GM19035 (cell line): ENCODE data around the gene OBP2B.
"Not testable (repeated sequence)": the region's sequence is repeated elsewhere in the genome, so short reads cannot be mapped to it uniquely, and the experiment has no call there.

Source experiments
- ATAC-seq: cut with Tn5 transposase; IDR thresholded peaks from one replicate; pipeline ENCODE4 v1.9.1; 2021; ENCODE audit not compliant: unreplicated experiment

The OBP2B gene

DNA sequence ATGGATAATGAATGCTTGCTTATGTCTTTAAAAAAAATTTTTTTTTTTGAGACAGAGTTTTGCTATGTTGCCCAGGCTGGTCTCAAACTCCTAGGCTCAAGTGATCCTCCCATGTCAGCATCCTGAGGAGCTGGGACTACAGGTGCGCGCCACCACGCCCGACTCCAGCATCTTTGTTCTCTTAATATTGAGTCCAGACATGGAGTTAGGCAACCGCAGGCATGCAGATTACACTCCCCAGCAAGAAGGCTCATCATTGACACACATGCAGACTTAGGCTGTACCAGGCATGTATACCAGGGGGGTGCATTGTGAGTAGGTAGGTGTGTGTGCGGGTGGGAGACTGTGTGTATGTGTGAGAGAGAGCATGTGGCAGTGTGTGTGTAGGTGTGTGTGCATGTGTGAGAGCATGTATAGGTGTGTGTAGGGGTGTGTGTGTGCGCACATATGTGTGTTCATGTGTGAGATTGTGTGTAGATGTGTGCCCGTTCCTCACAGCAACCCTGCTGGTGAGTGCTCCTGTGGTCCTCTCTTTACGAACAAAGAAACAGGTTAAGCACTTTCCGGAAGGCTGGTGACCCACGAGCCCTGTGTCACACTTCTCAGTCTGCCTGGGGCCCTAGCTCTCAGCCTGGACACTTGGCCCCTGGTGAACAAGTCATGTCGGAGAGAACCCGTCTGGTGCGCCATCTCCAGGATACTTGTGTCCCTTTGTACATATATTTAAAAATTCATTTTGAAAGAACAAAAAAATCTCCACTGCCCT lies 6.2 kb downstream of the OBP2B start:
- no peak for ATAC-seq

DNA sequence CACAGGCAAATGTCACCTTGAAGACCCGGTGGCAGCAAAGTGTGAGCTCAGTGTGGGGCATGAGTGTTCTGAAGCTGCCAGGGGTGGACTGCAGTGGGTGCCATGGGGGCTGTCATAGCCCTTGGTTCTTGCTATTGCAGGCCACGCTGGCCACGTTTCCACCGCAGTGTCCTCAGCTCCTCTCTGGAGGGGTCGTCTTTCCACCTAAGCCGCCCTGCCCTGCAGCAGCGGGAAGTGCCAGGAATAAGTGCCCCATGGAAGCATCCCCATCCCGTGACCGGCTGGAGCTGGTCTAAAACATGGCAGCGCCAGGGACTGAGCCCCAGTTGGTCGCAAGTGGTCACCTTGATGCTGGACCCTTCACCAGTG lies 6.9 kb downstream of the OBP2B start:
- no peak for ATAC-seq

DNA sequence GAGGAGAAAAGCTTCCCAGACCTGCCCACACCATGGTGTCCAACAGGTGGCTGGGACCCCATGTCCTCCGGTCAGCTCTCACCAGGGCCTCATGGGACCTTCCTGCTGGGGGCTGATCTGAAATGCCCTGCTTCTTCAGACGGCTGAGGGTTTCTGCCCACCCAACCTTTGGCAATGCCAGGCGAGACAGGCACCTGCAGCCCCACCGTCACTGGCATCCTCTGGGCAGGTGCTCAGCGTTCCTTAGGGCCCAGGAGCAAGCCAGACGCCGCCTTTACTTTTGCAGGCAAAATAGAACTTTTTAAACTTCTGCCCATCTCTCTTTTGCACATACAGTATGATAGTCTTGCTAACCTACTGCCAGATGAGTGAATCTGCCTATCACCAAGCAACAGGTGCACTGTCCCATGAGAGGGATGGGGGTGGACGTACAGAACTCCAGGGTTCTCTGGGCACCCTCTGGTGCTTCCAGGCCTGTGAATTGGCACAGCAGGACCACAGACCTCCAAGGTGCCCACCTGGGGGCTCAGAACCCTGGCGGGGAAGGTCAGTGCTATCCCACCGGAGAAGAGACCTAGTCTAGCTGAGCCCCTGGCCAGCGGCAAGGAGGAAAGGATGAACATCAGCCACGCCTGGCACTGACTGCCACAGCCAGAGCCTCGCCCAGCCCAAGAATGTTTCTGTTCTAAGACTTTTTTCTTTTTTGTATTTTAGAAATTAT lies 7.5 kb downstream of the OBP2B start:
- no peak for ATAC-seq

DNA sequence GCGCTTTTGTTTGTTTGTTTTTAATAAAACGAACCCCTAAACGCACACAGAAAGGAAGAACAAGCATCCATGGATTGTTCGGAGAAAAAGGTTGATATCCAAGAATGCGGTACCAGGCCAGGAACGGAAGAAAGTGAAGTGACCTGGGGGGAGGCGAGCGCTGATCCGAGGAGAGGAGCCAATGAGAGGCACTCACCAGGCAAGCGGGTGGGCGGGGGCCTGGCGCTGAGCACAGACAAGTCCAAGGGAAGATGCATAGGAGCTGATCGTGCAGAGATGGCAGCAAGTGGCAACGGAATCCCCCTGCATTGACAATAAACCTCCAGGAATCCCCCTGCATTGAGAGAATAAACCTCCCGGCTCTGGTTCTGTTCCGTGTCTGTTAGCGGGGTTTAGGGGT lies 8.4 kb downstream of the OBP2B start:
- no peak for ATAC-seq

DNA sequence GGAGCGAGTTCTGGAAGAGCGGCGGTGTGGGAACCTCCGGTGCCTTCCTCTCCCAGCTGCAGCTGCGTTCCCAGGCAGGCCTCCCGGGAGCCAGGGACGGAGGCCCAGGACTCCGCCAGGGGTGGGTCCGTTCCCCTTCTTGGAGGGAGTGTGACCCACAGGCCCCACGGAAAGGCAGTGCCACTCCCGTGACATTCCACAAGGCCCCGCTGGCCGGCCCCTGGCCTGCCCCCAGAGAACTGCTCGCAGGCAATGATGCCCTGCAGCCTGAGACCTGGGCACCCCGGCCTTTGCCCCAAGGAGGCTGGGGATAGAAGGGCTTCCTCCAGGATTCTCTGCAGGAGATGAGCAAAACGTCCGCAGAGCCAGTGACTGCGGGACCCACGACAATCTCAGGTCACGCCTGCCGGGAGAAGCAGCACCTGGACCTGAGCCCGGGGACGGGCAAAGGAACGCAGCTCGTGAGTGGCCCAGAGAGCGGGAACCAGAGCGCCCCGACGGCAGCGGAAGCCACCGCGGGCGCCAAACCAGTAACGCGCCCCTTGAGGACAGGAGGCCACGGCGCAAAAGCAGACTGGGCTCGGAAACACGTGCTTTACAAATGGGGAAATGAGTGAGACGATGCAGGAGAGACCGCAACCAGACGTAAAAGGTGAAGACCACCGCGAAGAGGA lies 9.3 kb downstream of the OBP2B start:
- no peak for ATAC-seq

DNA sequence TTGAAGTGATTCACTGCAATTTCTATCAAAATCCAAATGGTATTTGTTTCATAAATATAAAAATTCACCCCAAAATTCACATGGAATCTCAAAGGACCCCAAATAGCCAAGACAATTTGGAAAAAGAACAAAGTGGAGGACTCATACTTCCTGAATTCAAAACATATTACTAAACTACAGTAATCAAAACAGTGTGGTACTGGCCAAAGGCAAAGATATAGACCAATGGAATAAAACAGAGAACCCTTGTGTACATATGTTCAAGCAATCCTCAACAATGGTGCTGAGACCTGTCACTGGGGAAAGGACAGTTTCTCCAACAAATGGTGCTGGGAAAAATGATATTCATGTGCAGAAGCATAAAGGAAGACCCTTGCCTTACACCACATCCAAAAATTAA lies 14.0 kb downstream of the OBP2B start:
- no peak for ATAC-seq

DNA sequence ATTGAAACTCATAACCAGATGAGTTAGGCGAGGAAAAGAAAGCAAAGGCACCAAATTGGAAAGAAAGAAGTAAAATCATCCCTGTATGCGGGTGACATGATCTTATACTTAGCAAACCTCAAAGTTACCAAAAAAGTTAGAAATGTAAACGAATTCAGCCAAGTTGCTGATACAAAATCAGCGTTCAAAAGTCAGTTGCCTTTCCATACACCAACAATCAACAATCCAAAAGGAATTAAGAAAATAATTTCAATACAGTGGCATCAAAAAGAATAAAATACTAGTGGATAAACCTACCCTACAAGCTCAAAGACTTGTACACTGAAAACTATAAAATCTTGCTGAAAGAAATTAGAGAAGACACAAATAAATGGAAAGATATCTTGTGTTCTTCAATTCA lies 14.5 kb downstream of the OBP2B start:
- ATAC-seq: no peak

DNA sequence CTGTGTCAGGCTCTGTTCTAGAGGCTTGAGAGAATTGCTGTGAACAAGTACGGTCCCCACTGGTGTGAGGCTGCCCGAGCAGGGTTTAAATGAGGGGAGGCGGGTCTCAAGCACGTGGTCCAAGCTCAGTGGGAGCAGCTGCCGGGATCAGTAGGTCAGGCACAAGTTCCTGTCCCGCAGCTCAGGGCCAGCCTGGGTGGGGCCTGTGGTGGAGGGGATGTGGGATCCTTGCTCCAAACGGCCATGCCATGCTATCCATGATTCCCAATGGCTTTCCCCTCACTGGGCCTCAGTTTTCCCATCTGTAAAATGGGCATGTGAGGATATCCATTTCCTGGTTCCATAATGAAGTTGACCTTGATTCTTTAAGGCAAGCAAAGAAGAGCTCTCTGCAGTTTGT lies 17.1 kb downstream of the OBP2B start:
- no peak for ATAC-seq

DNA sequence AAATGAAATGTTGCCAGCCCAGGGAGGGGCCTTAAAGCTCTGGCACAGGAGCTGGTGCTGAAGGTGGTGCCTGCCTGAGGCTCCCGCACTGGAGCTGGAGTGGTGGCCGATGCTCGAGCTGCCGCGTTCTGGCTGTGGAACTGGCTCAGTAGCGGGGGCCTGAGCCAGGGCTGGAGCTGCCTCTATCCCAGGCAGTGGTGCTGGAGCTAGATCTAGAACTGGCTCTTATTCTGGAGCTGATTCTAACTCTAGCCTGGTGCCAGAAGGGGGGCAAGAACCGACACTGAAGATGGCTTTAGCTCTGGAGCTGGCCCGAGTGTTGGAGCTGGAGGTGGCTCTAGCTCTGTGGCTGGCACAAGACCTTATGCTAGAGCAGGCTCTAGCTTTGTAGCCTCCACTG lies 19.2 kb downstream of the OBP2B start:
- ATAC-seq: no peak

DNA sequence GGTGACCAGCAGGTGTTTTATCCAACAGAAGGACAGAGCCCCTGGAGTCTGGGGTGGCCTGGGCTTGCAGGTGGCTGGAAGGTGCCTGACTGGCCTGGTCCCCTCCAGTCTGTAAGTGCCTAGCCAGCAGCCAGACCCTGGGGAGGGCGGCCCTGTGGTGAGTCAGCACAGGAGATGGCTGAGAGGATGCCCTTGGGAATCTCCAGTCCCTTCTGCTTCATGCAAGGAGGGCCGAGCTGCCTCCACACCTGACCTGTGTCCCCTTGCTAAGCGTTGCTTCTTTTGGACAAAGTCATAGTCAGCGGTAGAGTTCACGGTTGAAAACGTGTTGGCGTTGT lies 20.2 kb downstream of the OBP2B start:
- ATAC-seq: no peak

DNA sequence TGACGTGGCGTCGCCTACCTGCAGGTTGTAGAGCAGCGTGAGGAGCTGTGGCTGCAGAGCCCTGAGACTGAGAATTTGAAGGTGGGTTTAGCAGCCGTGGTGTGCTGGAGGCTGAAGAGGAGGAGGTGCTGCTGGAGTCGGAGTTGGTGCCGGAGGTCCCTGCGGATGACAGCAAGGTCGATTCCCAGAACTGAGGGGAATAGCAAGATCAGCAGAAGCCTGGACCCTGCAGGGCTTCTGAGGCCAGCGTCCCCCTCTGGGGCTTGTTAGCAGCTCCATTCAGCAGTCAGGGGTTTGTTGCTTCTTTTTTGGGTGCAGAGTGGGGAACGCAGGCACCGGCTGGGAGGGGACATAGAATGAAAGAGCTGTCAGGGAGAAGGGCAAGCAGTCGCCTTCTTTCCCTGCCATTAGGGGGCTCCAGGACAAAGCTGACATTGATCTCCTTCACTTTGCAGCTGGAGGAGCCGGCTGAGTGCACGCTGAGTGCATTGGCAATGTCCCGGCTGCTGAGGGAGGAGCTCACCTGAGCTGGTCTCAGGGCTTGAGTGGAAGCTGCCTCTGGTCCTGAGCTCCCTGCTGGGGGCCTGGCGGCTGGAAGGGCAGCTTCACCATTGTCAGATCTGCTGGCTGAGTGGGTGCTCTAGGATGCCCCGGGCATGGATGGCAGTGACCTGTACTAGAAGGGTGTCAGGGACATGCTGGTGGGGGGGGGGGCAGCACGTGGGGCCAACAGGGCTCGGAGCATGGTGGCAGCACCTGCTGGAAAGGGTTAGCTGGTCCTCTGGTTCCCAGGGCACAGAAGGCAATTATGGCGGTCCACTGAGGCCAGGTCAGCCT lies 20.8 kb downstream of the OBP2B start:
- no peak for ATAC-seq

DNA sequence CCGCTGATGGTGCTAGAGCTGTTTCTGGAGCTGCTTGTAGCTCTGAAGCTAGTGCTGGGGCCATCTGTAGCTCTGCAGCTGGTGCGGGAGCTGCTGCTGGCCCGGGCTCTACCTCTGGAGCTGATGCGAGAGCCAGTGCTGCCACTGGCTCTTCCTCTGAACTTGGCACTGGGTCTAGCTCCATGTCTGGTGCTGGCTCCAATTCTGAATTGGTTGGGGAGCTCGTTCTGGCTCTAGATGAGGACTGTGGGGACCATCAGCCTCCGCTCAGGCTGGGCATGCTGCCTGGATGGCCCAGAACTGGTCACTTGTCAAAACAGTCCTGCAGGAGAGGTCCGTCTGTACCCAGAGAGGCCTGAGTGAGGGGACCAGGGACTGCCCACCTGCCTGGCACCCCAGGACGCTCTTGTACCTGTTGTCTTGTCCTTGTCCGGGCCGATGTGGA lies 21.5 kb downstream of the OBP2B start:
- no peak for ATAC-seq

DNA sequence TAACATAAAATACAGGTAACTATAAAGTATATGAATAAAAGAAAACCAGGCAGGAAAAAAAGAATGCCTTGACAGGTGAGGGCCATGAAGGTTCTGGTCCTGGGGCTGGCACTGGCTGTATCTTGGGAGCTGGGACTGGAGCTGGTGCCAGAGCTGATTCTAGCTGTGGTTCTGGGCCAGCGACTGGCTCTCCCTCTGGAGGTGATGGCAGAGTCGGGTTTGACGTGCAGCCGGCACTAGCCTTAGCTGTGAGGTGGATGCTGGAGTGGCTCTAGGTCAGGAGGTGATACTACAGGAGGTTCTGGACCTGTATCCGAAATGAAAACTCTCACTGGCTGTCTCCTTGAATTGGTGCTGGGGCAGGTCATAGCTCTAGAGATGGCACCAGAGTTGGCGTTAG lies 22.3 kb downstream of the OBP2B start:
- no peak for ATAC-seq

DNA sequence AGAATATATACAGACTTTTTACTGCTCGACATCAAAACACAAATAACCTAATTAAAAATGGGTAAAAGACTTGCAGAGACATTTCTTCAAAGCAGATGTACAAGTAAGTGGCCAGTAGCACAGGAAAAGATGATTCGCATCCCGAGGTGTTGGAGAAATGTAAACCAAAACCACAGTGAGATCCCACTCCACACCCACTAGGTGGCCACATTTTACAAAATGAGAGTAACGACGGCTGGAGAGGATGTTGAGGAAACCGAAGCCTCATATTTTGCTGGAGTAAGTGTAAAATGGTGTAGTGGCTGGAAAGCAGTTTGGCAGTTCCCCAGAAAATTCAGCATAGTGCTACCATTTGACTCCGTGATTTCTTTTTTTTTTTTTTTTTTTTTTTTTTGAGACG lies 24.1 kb downstream of the OBP2B start:
- no peak for ATAC-seq

DNA sequence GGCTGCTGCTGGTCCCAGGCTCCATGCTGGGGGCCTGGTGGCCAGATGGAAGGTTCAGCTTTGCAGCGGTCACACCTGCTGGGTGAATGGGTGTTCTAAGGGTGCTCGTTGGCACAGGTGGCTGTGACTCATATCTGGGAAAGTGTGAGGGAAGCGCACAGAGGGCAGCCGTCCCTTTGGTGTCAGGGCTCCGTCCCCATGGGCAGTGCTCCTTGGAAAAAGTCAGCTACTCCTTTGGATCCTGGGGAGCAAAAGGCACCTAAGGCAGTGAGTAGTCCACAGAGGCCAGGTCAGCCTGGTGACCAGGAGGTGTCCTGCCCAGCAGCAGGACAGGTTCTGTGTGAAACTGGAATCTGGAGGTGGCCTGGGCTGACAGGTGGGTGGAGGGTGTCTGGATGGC lies 26.9 kb downstream of the OBP2B start:
- no peak for ATAC-seq

DNA sequence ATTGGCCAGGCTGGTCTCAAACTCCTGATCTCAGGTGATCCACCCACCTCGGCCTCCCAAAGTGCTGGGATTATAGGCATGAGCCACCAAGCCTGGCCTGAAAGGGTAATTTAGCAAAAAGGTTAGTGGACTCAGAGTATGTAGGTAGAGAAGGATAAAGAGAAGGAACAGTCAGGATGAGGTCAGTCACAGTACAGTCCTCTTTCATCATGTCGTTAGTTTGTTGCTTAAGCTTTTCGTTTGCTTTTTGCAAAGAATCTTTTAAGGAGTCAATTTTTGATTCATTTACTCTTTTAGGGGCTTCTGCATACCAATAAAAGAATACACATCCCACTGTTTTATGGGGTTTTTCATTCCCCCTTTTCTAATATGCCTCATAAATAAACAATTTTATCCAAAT lies 27.5 kb downstream of the OBP2B start:
- no peak for ATAC-seq

DNA sequence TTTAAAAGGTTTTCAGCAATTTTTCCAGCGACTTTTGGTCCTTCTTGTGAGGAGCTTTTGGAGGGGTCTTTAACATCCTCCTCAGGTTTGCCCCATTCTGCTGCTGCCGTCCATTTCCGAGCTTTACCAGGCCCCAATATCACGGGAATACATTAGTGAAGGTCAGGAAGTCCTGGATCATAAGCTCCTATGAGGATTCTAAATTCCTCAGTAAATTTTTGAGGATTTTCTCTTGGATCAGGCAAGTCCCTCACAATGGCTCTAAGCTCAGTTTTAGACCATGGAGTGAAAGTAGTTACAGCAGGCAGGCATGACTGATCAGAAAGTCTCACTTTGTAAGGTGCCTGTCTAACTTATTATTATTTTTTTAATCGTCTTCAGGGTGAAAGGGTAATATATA lies 28.1 kb downstream of the OBP2B start:
- ATAC-seq: no peak

DNA sequence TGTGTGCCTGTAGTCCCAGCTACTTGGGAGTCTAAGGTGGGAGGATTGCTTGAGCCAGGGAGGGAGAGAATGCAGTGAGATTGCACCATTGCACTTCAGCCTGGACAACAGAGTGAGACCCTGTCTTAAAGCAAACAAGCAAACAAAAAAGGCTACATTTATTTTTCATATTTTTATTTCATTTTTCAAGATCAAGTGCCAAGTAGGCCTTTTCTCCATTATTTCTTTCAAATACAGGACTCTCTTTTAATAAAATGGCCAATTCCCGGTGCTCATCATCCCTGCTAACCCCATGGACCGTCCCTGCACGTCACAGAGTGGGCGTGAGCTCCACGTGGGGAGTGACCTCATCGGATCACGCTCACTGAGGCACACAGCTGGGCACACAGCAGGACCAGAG lies 36.0 kb downstream of the OBP2B start:
- ATAC-seq: no peak

DNA sequence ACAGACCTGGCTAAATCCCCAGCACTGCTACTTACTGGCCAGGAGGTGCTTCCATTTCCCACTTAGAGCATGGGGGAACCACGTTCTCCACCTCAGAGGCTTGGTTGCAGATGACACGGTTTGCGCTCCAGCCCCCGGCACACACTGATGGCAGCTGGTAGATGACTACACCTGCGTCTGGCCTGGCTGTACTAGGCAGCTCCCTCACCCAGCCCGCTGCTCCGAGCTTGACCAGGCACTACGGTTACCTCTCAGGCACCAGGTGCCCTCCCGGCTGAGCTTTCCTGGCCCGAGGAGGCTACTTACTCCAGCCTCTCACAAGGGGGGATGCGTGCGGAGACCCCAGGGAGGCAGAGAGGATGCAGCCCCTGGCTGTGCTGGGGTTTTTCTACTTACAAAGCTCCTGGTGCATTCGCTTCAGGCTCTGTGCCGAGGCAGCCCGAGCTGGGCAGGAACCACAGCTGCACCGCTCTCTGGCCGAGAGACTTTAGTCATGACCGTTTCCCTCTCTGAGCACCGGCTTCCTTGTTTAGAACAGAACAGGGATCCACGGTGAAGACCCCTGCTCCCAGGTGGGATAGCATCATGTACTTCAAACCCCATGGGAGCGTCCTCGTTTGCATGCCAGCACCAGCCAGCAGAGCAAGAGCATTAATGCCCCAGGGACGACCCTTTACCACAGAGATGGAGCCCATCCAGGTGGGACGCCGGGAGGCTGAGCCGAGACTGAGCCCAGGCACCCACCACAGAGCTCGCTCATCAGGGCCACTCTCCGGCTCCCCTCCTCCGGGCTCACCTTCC lies 37.7 kb downstream of the OBP2B start:
- no peak for ATAC-seq

DNA sequence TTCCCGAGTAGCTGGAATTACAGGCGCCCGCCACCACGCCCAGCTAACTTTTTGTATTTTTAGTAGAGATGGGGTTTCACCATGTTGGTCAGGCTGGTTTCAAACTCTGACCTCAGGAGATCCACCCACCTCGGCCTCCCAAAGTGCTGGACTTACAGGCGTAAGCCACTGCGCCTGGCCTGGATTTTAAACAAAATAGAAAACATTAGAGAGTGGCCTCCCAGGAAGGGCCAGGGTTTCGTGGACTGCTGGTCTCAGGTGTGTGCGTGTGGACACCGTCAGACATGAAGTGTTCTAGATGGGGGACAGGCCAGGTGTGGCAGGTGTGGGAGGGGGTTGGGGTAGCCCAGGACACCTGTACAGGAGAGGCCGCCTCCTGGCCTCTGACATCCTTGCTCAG lies 38.3 kb downstream of the OBP2B start:
- ATAC-seq: no peak

DNA sequence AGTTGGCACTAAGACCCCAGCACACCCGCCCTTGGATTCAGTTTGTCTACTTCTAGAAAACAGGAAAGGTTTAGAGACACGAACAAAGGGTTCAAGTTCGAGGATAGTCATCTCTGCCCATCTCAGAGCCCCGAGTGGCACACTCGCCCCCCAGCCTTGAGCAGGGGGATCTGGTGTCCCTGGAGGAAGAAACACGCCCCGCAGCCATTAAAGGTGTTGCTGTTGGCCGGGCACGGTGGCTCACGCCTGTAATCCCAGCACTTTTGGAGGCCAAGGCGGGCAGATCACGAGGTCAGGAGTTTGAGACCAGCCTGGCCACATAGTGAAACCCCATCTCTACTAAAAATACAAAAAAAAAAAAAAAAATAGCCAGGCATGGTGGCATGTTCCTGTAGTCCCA lies 39.4 kb downstream of the OBP2B start:
- ATAC-seq: not testable (repeated sequence)
